GM18505 (cell line): ENCODE measurements around the gene NCOR2.

ENCODE experiments used
- ATAC-seq: cut with Tn5 transposase; IDR thresholded peaks from one replicate; pipeline ENCODE4 v1.9.1; 2021; ENCODE audit not compliant: unreplicated experiment
- POLR2A ChIP-seq: IDR thresholded peaks from 4 replicates; pipeline ENCODE4 v1.6.1; 2011; ENCODE audit warnings: borderline replicate concordance; ENCODE audit not compliant: insufficient read depth, insufficient read length; ENCODE audit errors: extremely low read depth

NCOR2 gene

DNA sequence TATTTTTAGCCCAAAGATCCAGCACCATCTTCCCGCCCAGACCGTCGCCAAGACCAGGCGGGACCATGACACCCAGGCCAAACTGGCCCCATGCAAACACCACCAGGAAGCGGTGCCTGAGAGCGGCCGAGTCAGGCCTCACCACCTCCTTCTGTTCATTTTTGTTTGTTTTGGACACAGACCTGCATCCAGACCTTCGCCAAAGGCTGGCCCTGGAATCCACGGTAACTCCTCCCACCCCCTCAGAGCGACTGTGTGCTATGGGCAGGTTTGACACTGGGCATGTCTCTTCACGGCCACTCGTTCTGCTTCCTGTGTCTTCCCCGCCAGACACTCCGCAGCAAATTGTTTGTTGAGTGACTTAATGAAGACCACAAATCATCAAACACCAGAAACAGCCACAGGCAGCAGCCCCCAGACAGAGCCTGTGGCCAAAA, 47.1 kb downstream of the NCOR2 start:
- ATAC-seq = no peak
- TF ChIP-seq POLR2A = no peak

DNA sequence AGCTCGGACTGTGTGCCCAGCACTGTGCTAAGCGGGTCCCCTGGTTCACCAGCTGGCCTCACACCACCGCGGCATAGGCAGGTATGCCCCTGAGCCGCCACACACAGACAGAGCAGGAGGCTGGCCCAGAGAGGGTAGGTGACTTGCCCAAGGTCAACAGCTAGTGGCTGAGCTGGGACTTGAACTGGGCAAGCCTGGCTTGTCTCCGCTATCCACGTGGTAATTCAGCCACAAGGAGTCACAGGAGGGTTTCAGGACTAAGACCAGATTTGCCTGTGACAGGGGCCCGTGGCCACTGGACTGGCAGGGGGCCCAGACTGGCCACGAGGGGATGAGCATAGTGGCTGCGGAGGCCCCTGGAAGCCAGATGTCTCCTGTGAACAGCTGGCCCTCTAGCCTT, 47.7 kb downstream of the NCOR2 start:
- ATAC-seq = no peak
- TF ChIP-seq POLR2A = no peak

DNA sequence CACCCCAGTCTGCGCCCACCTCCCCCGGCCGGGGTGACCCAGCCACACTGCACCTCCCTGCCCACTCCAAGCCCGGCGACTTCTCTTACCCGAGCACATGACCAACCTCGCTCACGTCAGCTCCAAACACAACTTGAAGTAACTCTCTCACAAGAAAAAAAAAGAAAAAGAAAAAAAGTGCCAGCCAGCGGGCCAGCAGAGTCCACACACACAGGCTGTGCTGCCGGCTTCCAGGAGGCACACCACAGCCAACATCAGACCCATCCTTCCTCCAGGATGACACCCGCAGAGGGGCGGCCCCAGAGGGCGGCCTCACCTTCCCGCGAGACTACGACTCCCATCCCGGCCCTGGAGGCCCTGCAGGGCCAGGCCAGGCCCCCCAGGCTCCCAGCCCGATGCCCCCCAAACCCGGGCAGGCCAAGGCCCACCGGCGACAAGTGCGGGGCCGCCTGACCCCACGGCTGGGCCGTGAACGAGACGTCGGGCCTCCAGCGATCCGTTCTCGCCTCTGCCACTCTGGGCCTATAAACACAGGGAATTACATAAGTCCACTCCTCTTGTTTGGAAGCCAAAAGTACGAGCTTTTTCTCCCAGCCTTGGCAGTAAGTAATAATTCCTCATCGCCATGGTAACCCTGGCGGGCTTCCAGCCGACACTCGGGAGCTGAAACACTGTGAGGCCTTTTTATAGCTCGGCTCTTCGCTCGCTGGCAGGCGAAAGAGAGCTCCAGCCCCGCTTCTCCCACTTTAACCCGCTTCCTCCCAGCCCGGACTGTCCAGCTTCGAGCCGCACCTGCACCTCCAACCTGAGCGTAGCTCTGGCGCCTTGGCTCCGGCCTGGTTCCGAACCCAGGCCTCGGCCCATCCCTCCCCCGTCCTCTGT, 49.1 kb downstream of the NCOR2 start:
- ATAC-seq = no peak
- TF ChIP-seq POLR2A = no peak
